DOHH2 (cell line): ENCODE measurements around the gene COL2A1.

Source experiments
- H3F3A ChIP-seq: fragments of 200-600 bp; sonication (generic), shearing (Covaris generic); 2 replicates; pipeline ENCODE4 v1.6.0; 2016; ENCODE audit warnings: antibody characterized with exemption, mild to moderate bottlenecking; ENCODE audit not compliant: control insufficient read depth, insufficient read depth
- H3K27ac ChIP-seq: fragments of 200-600 bp; sonication (generic); 2 replicates; pipeline ENCODE4 v1.5.1; 2014; ENCODE audit warnings: low read depth, mild to moderate bottlenecking, low read length, moderate library complexity
- H3K27me3 ChIP-seq: fragments of 200-600 bp; sonication (generic); 2 replicates; pipeline ENCODE4 v1.6.1; 2014; ENCODE audit warnings: mild to moderate bottlenecking, low read length, mixed read lengths; ENCODE audit not compliant: control insufficient read depth
- H3K36me3 ChIP-seq: fragments of 200-600 bp; sonication (generic); 2 replicates; pipeline ENCODE4 v1.6.1; 2014; ENCODE audit warnings: mild to moderate bottlenecking, low read length, moderate library complexity, mixed read lengths; ENCODE audit not compliant: control insufficient read depth
- H3K4me1 ChIP-seq: fragments of 200-600 bp; sonication (generic); 2 replicates; pipeline ENCODE4 v1.6.1; 2014; ENCODE audit warnings: mild to moderate bottlenecking, low read length, mixed read lengths; ENCODE audit not compliant: control insufficient read depth
- H3K4me2 ChIP-seq: fragments of 200-600 bp; sonication (generic); 2 replicates; pipeline ENCODE4 v1.6.0; 2014; ENCODE audit warnings: mild to moderate bottlenecking, low read length, moderate library complexity
- H3K4me3 ChIP-seq: fragments of 200-600 bp; sonication (generic); 2 replicates; pipeline ENCODE4 v1.5.1; 2014; ENCODE audit warnings: mild to moderate bottlenecking, low read length, mixed read lengths
- H3K79me2 ChIP-seq: fragments of 200-600 bp; sonication (generic); 2 replicates; pipeline ENCODE4 v1.6.1; 2014; ENCODE audit warnings: mild to moderate bottlenecking, low read length, mixed read lengths; ENCODE audit not compliant: control insufficient read depth
- H3K9me2 ChIP-seq: fragments of 200-600 bp; sonication (generic); replicated peaks from 2 replicates; pipeline ENCODE4 v1.6.1; 2014; ENCODE audit warnings: mild to moderate bottlenecking, low read length, mixed read lengths; ENCODE audit not compliant: control insufficient read depth
- H3K9me3 ChIP-seq: fragments of 200-600 bp; sonication (generic); 2 replicates; pipeline ENCODE4 v1.6.1; 2014; ENCODE audit warnings: antibody characterized with exemption, low read length, mixed read lengths; ENCODE audit not compliant: control insufficient read depth, insufficient read depth
- H4K20me1 ChIP-seq: fragments of 200-600 bp; sonication (generic); 2 replicates; pipeline ENCODE4 v1.6.0; 2014; ENCODE audit warnings: low read depth, mild to moderate bottlenecking, antibody characterized with exemption, low read length, moderate library complexity; ENCODE audit not compliant: control insufficient read depth, insufficient read depth
- EZH2phosphoT487 ChIP-seq: fragments of 200-600 bp; sonication (generic); IDR thresholded peaks from 2 replicates; pipeline ENCODE4 v1.6.1; 2017; ENCODE audit warnings: borderline replicate concordance, mild to moderate bottlenecking, antibody characterized with exemption, low read length, moderate library complexity, mixed read lengths
- TF ChIP-seq, protein P1 (sequence below): fragments of 200-600 bp; sonication (generic); IDR thresholded peaks from one replicate; pipeline ENCODE4 v1.5.1; 2014; ENCODE audit warnings: antibody characterized with exemption, mild to moderate bottlenecking, low read depth, low read length; ENCODE audit not compliant: poor library complexity, severe bottlenecking

The COL2A1 gene

DNA sequence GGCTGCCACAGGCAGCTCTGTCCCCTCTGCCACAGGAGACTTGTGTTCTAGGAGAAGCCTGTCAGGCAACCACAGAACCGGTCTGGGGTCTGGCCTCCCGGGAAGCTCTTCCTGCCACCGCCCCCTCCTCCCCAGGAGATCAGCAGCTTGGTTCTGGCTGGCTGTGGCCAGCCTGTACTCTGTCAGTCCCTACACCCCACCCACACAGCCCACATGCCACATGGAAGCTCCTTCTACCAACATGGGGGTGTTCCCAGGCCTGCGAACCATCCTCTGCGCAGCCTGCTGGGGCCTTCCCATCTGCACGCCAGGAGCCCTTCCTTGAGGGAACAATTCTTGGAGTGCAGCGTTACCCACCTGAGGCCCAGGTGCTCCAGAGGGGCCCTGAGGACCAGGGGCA is 24.1 kb downstream of the COL2A1 start:
- Histone ChIP-seq H3K4me2 (no peak overlapping the region), H3K27ac (no peak overlapping the region), H3F3A (no peaks in the 10 kb centered on the region), H3K36me3 (no peaks in the 10 kb centered on the region), H3K79me2 (no peaks in the 10 kb centered on the region), H3K9me2 (no peaks in the 10 kb centered on the region), H3K27me3 (peaks cover 4% of the 10 kb centered on the region; the same call in 1 of the 2 replicates), H3K4me1 (no peaks in the 10 kb centered on the region), H3K9me3 (no peaks in the 10 kb centered on the region), H3K4me3 (no peak overlapping the region), H4K20me1 (no peaks in the 10 kb centered on the region)
- TF ChIP-seq, protein P1, sequence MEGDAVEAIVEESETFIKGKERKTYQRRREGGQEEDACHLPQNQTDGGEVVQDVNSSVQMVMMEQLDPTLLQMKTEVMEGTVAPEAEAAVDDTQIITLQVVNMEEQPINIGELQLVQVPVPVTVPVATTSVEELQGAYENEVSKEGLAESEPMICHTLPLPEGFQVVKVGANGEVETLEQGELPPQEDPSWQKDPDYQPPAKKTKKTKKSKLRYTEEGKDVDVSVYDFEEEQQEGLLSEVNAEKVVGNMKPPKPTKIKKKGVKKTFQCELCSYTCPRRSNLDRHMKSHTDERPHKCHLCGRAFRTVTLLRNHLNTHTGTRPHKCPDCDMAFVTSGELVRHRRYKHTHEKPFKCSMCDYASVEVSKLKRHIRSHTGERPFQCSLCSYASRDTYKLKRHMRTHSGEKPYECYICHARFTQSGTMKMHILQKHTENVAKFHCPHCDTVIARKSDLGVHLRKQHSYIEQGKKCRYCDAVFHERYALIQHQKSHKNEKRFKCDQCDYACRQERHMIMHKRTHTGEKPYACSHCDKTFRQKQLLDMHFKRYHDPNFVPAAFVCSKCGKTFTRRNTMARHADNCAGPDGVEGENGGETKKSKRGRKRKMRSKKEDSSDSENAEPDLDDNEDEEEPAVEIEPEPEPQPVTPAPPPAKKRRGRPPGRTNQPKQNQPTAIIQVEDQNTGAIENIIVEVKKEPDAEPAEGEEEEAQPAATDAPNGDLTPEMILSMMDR, result no peak
- TF ChIP-seq EZH2phosphoT487, result no peak

GRCh38 chr12:47979686-47980085 is 24.6 kb downstream of the COL2A1 start:
- H3K4me1 ChIP-seq, result no peaks in the 10 kb centered on the region
- no peak overlapping the region for H3K4me2 ChIP-seq
- no peaks in the 10 kb centered on the region for H3K9me2 ChIP-seq
- H3K4me3 ChIP-seq, result no peak overlapping the region
- H3K36me3 ChIP-seq, result no peaks in the 10 kb centered on the region
- H3K27ac ChIP-seq, result no peak overlapping the region
- no peak for TF ChIP-seq EZH2phosphoT487
- TF ChIP-seq, protein P1, result no peak
- no peaks in the 10 kb centered on the region for H3K79me2 ChIP-seq
- no peaks in the 10 kb centered on the region for H3F3A ChIP-seq
- H3K27me3 ChIP-seq, result peaks cover 4% of the 10 kb centered on the region; the same call in 1 of the 2 replicates
- no peaks in the 10 kb centered on the region for H3K9me3 ChIP-seq
- H4K20me1 ChIP-seq, result no peaks in the 10 kb centered on the region

- Histone ChIP-seq H3K36me3 (no peaks in the 10 kb centered on the region), H3K9me3 (no peaks in the 10 kb centered on the region), H3F3A (no peaks in the 10 kb centered on the region), H3K27me3 (peaks cover 4% of the 10 kb centered on the region; the same call in 1 of the 2 replicates), H3K9me2 (no peaks in the 10 kb centered on the region), H4K20me1 (no peaks in the 10 kb centered on the region), H3K79me2 (no peaks in the 10 kb centered on the region), H3K27ac (no peak overlapping the region), H3K4me3 (no peak overlapping the region), H3K4me1 (no peaks in the 10 kb centered on the region), H3K4me2 (no peak overlapping the region)
- TF ChIP-seq, protein P1, result no peak
- no peak for TF ChIP-seq EZH2phosphoT487
Measured at GRCh38 chr12:47979166-47979565, 25.1 kb downstream of the COL2A1 start.

DNA sequence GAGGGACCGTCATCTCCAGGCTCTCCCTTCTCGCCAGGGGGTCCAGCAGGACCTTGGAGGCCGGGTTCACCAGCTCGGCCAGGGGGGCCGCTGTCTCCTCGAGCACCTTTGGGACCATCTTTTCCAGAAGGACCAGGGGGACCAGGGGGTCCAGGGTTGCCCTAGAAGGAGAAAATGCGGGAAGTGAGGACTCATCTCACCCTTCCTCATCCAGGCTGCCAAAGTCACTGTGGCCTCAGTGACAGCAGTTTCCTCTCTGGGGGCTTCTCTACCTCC is 25.7 kb downstream of the COL2A1 start:
- Histone ChIP-seq H3K4me2 (no peak overlapping the region), H3F3A (no peaks in the 10 kb centered on the region), H3K36me3 (no peaks in the 10 kb centered on the region), H3K9me3 (no peaks in the 10 kb centered on the region), H3K79me2 (no peaks in the 10 kb centered on the region), H3K4me3 (no peak overlapping the region), H3K4me1 (no peaks in the 10 kb centered on the region), H3K27ac (no peak overlapping the region), H4K20me1 (no peaks in the 10 kb centered on the region), H3K9me2 (no peaks in the 10 kb centered on the region), H3K27me3 (peaks cover 4% of the 10 kb centered on the region; the same call in 1 of the 2 replicates)
- TF ChIP-seq, protein P1, result no peak
- TF ChIP-seq EZH2phosphoT487, result no peak
